GM19468 (cell line): ENCODE results near the gene DLK2.
"Not testable (repeated sequence)": the region's sequence is repeated elsewhere in the genome, so short reads cannot be mapped to it uniquely, and the experiment has no call there.

Source experiments
- ATAC-seq: cut with Tn5 transposase; IDR thresholded peaks from one replicate; pipeline ENCODE4 v1.9.1; 2021; ENCODE audit warnings: mild to moderate bottlenecking, moderate library complexity, moderate number of reproducible peaks; ENCODE audit not compliant: unreplicated experiment; ENCODE audit errors: extremely low read depth

DLK2 gene

GRCh38 chr6:43488667-43489276, 33.4 kb upstream of the DLK2 start:
- ATAC-seq, result no peak

GRCh38 chr6:43481591-43482236, 26.4 kb upstream of the DLK2 start:
- no peak for ATAC-seq

DNA sequence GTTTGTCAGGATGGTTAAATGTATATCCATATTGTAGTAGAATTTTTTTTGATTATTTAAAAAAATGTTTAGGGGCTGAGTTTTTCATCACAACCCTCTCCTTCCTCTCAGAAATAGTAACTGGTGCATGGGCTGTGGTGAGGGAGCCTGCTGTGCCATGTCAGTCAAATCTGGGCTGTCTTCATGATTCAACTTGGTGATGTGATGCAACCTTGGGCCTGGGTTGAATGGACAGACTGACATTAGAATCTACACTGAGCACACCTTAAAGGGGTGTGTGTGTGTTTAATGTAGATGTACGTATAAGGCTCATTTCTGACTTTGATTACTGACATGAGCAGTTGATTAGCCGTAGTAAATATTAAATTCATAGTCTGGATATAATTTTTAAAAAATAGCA, 25.7 kb upstream of the DLK2 start:
- no peak for ATAC-seq

DNA sequence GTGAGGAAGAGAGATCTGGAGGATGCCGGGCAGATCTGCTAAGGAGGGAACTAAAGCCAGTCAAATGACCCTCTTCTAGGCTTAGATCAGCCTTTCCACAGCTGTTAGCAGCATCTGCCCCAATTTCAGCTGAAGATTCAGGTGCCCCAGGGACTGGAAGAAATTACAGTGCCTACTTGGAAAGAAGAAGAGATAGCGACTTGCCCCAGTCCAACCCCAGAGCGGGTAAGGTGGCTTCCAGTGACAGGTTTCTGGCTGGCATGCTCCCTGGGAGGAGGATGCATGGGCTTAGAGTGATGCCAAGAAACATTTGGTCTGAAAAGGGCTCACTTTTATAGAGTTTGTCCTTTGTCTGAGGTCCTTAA, 22.6 kb upstream of the DLK2 start:
- ATAC-seq, result no peak

DNA sequence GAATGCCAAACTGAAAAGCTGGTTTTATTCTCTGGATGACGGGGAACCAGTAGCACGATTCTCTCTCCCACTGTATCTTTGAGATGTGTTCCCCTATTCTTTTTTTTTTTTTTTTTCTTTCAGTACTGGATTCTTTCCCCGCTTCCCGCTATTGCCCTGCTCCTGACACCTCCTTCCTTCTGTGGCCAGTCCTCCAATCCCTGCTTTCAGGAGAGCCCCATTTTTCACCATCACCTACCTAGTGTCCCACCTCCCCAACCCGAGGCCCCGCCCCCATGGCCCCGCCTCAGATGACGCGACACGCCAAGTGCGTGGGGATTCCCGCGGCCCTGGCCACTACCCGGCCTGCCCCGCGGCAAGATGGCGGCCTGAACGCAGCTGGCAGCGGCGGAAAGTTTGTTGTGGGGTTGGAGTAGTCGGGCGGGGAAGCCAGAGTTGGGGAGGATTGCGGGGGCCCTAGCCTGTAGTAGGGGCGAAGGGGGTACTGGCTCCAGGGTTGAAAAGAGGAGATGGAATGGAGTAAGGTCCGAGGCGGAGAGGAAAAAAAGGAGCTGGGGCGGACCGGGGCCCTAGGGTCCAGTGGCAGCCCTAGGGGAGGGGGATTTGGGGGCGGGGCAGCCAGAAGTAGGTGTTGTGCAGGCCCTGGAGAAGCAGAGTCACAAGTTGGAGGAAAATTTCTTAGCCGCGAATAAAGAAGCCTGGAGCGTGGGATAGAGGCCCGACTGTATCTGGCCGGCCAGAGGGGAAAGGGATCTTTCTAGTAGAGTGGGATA, 22.1 kb upstream of the DLK2 start, which contains the start of gene TJAP1:
TSS of gene TJAP1 (plus strand) at position 336 of the 773 bp plus-strand sequence. CDS start 21,432 bp downstream, outside the sequence.
- ATAC-seq, result no peak

GRCh38 chr6:43476746-43477145, 21.4 kb upstream of the DLK2 start:
- no peak for ATAC-seq

DNA sequence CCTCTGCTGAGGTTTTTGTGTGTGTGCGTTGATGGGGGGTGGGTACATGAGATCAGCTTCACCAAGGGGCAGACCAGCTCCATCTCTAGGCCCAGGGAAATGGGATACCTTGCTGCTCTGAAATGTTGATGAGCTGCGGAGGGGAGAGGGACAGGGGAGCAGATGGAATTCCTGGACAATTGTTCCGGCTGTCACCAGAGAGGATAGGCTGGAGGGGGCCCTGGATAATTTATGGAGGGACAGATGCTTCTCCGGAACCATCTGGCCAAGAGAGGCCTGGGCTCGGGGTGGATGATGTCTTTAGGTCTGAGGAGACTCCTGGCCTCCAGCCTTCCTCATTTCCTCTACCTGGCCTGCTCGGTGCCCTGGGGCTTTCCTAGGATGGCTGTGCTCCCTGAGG, 20.2 kb upstream of the DLK2 start:
- ATAC-seq, result no peak

- no peak for ATAC-seq
These were observed 17.2 kb upstream of the DLK2 start for GRCh38 chr6:43472515-43472914.

GRCh38 chr6:43471399-43471798, 16.1 kb upstream of the DLK2 start:
- no peak for ATAC-seq

- ATAC-seq, result no peak
These were observed 14.6 kb upstream of the DLK2 start for GRCh38 chr6:43469947-43470346.

DNA sequence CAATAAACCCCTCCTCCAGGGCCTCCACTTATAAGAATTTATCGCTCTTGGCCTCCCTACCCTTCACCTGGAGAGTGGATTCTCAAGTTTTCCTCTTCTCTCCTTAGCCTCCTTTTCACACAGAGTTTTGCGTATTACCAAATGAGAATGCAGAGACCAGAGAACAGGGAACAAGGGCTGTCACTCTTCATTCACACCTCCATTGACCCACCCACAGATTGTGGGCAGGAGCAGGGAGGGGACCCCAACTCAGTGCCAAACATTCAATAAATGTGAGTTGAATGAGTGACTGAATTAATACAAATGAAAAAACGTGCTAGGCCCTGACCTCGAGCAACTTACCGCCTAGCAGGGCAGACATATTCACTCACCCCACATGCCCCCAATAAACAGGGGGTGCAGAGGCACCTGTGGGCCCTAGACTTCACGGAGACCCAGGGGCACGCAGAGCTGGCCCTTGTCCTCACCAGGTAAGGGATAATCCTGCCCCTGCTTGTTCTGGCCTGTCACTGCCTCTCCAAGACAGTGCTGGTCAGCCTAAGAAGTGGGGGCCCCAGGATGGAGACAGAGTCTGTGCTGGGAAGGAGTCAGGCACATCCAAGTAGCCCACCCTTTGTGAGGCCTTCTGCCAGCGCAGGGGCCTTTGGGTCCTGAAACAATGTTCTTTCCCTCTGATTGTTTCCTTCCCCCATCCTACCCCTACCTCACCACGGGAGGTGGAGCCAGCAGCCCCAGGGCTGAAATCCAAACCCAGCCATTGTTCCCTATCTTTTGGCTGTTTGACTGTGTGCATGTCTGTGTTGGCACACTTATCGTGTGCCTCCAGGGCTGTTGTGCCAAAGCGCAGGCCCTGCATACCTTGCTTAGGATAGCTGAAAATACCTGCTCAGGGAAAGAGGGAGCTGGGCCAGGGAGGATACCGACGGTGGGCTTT, 13.7 kb upstream of the DLK2 start:
- no peak for ATAC-seq

DNA sequence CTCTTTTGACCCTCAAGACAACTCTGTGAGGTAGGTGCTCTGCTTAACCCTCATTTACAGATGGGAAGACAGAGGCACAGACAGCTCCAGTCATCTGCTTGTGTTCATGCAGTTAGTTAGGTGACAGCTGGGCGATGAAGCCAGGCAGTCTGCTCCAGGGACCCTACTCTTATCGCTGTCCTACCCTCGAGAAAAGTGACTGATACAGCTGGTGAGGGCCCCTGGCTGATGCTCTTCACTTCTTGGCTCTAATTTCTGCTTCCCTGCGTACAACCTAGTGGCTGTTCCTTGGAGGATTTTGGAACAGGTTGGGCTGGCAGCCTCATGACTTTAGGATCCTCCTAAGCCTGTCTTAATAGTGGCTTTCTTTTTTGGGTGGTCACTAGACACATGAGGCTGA, 12.9 kb upstream of the DLK2 start:
- no peak for ATAC-seq

DNA sequence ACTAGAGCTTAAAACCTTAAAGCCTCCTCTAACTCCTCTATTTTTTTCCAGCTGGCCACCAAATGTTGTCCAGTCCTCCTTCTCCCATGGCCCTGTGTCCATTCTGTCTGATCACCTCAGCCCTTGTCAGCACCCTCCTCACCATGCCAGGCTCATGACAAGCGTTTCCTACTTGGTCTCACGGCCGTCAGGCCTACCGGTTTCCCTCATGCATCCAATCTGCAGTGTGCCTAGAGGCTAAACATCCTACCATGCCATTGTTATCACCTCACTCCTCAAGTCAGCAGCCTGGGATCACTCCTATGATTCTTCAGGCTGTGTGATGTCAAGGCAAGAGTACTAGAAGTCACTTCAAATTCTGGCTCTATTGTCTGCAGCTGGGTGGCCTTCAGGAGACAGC, 12.4 kb upstream of the DLK2 start:
- no peak for ATAC-seq

- ATAC-seq, result not testable (repeated sequence)
These were observed 11.9 kb upstream of the DLK2 start for GRCh38 chr6:43467265-43467664.

DNA sequence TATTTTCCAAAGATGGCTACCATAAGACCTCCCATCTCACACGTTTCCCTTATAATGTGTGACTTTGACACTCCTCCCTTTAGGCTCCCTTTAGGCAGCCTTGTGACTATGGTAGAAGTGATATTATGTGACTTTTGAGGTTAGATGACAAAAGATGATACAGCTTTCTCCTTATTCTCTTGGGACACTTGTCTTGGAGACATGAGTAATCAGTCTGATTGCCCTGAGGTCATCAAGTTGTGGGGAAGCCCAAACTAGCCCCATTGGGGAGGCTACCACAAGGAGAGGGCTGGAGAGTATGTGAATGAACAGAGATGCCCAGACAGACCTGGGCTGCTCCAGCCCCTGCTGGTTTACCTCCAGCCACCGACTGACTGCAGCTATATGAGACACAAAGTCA, 10.6 kb upstream of the DLK2 start:
- no peak for ATAC-seq

DNA sequence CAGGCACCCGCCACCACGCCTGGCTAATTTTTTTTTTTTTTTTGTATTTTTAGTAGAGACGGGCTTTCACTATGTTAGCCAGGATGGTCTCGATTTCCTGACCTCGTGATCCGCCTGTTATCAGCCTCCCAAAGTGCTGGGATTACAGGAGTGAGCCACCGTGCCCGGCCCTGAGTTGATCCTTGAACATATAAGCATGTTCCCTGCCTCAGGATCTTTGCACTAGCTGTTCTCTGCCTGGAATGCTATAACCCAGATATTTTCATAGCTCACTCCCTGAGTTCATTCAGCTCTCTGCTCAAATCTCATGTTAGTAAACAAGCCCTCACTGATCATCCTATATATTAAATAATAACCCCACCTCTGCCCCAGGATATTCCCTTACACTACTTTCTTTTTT, 9.0 kb upstream of the DLK2 start:
- ATAC-seq, result no peak

DNA sequence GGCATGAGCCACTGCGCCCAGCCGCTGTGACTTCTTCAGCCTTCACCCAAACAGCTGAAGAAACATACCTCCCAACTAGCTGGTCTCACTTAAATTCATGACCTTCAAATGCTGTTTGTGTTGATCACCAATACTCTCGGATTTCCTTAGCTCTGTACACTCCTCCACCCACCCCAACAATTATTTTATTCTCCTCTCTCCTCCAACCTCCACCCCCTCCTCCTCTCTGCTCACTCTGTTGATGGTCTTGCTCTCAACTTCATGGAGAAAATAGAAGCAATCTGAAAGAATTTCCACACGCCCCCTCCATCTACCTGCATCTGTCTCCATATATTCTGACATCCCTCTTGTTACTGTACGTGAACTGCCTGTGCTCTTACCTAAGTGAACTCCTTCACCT, 6.6 kb upstream of the DLK2 start:
- ATAC-seq, result no peak

DNA sequence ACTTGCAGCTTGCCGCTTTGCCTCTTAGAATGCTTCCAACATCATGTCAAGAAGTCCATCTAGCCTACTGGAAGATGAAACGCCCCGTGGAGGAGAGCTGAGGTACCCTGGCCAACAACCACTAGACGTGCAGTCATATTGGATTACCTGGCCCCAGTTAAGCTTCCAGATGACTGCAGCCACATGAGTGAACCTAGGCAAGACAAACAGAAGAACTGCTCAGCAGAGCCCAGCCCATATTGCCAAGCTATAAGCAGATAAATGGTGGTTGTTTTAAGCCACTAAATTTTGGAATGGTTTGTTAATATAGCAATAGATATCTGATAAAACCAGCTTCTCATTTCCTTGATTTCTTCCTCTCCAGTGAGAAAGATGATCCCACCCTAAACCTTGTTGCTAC, 4.7 kb upstream of the DLK2 start:
- ATAC-seq, result no peak

DNA sequence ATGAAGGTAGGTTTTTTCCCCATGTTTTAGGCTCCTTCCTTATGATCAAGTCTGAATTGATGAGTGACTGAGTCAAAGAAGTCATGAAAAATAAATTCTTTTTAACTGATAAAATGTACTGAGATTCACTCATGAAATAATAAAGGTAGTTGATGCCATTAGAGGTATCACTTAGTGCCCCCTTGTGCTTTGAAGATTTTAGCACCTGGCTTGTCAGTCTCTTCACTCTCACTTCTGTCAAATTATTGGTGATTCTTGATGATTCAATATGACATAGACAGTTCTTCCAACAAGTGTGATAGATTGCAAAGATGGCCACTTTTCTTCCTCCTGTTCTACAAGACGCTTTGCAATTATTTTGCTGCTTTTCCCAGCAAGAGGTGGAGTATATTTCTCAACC, 4.2 kb upstream of the DLK2 start:
- no peak for ATAC-seq

GRCh38 chr6:43458154-43458553, 2.8 kb upstream of the DLK2 start:
- ATAC-seq, result not testable (repeated sequence)
